ENCODE results near the gene GNG12. TPM values are rescaled to one million over a fixed set of nuclear protein-coding genes. Genes with fewer than 3 reads are reported as not detected.
A peak's percentile ranks its signal among the peaks of the same experiment; 100 is the strongest.

The GNG12 gene
- total RNA-seq, 1 donor from 2014 or later, result 21.2 TPM

GRCh38 chr1:67843746-67844145, 10.5 kb upstream of the GNG12 start:
- DNase-seq (ENCODE audit: low spot score in 2 of 2) (no peak), FAIRE-seq (no peak)

- no peak for FAIRE-seq
Observed at GRCh38 chr1:67843331-67843730, 10.1 kb upstream of the GNG12 start.

GRCh38 chr1:67840449-67840848, 7.2 kb upstream of the GNG12 start:
- no peak for FAIRE-seq
- DNase-seq (ENCODE audit: low spot score in 2 of 2), result no peak

More at GRCh38 chr1:67843331-67843730, 10.1 kb upstream of the GNG12 start:
- no peak for DNase-seq (ENCODE audit: low spot score in 2 of 2)

- no peak for DNase-seq (ENCODE audit: low spot score in 2 of 2)
- no peak for FAIRE-seq
Observed at GRCh38 chr1:67839826-67840225, 6.6 kb upstream of the GNG12 start.

GRCh38 chr1:67838180-67838910, 5.1 kb upstream of the GNG12 start:
- no peak for FAIRE-seq
- DNase-seq (ENCODE audit: low spot score in 2 of 2), result no peak

- DNase-seq (ENCODE audit: low spot score in 2 of 2) (no peak), FAIRE-seq (no peak)
Observed at GRCh38 chr1:67836769-67837168, 3.5 kb upstream of the GNG12 start.

GRCh38 chr1:67835663-67836452, 2.6 kb upstream of the GNG12 start:
- FAIRE-seq, result no peak
- DNase-seq (ENCODE audit: low spot score in 2 of 2), result no peak

GRCh38 chr1:67834246-67834877, 1.1 kb upstream of the GNG12 start:
- DNase-seq (ENCODE audit: low spot score in 2 of 2) (no peak), FAIRE-seq (no peak)

GRCh38 chr1:67833602-67833940, 304 bp upstream of the GNG12 start:
- FAIRE-seq (no peak), DNase-seq (ENCODE audit: low spot score in 2 of 2) (no peak)

- peak; percentile 44 to 47 for DNase-seq (ENCODE audit: low spot score in 2 of 2)
Observed at GRCh38 chr1:67831850-67832513, 1.3 kb downstream of the GNG12 start.

GRCh38 chr1:67830928-67831830, 2.1 kb downstream of the GNG12 start:
- no peak for FAIRE-seq
- no peak for DNase-seq (ENCODE audit: low spot score in 2 of 2)

More at GRCh38 chr1:67831850-67832513, 1.3 kb downstream of the GNG12 start:
- no peak for FAIRE-seq

GRCh38 chr1:67830226-67830625, 3.0 kb downstream of the GNG12 start:
- no peak for FAIRE-seq

GRCh38 chr1:67827688-67828087, 5.6 kb downstream of the GNG12 start:
- DNase-seq (ENCODE audit: low spot score in 2 of 2) (no peak), FAIRE-seq (no peak)

More at GRCh38 chr1:67830226-67830625, 3.0 kb downstream of the GNG12 start:
- DNase-seq (ENCODE audit: low spot score in 2 of 2), result no peak

- FAIRE-seq, result no peak
Observed at GRCh38 chr1:67825591-67825990, 7.7 kb downstream of the GNG12 start.

GRCh38 chr1:67824766-67825165, 8.5 kb downstream of the GNG12 start:
- FAIRE-seq (no peak), DNase-seq (ENCODE audit: low spot score in 2 of 2) (no peak)

More at GRCh38 chr1:67825591-67825990, 7.7 kb downstream of the GNG12 start:
- DNase-seq (ENCODE audit: low spot score in 2 of 2), result no peak

GRCh38 chr1:67823615-67824014, 9.7 kb downstream of the GNG12 start:
- FAIRE-seq, result no peak
- DNase-seq (ENCODE audit: low spot score in 2 of 2), result no peak

GRCh38 chr1:67821263-67821662, 12.0 kb downstream of the GNG12 start:
- FAIRE-seq (no peak), DNase-seq (ENCODE audit: low spot score in 2 of 2) (no peak)

- no peak for DNase-seq (ENCODE audit: low spot score in 2 of 2)
Observed at GRCh38 chr1:67818725-67819301, 14.5 kb downstream of the GNG12 start.

GRCh38 chr1:67818162-67818561, 15.1 kb downstream of the GNG12 start:
- DNase-seq (ENCODE audit: low spot score in 2 of 2), result no peak
- no peak for FAIRE-seq

More at GRCh38 chr1:67818725-67819301, 14.5 kb downstream of the GNG12 start:
- no peak for FAIRE-seq

Measured in frontal cortex (tissue), 4 donors.